HepG2 (cell line): ENCODE data around the gene MRPL14. TPM values are rescaled to one million over a fixed set of nuclear protein-coding genes. Genes with fewer than 3 reads are reported as not detected.

Source experiments
- AKAP8 ChIP-seq: sonication (generic); formaldehyde crosslinking; IDR thresholded peaks from 2 replicates; pipeline ENCODE4 v1.5.1; 2020; ENCODE audit warnings: mild to moderate bottlenecking, missing genetic modification reagents
- CHCHD3 ChIP-seq: sonication (generic); formaldehyde crosslinking; IDR thresholded peaks from 2 replicates; pipeline ENCODE4 v1.8.0; 2022; ENCODE audit warnings: mild to moderate bottlenecking, missing genetic modification reagents, moderate library complexity
- HNRNPH1 ChIP-seq: fragments of 200-400 bp; formaldehyde crosslinking; optimal IDR thresholded peaks from 2 replicates; pipeline ENCODE3; 2017; ENCODE audit warnings: mild to moderate bottlenecking, low read depth, low read length
- HNRNPLL ChIP-seq: fragments of 200-400 bp; formaldehyde crosslinking; IDR thresholded peaks from 2 replicates; pipeline ENCODE4 v1.6.1; 2017; ENCODE audit warnings: mild to moderate bottlenecking, low read depth, low read length; ENCODE audit not compliant: poor library complexity, severe bottlenecking
- MIER3 ChIP-seq: IDR thresholded peaks from 2 replicates; pipeline ENCODE4 v1.6.1; 2016; ENCODE audit warnings: missing compliant biosample characterization, borderline replicate concordance
- NFKBIZ ChIP-seq: IDR thresholded peaks from 2 replicates; pipeline ENCODE4 v1.6.1; 2018; ENCODE audit warnings: missing genetic modification reagents, missing compliant biosample characterization
- PBX3 ChIP-seq: sonication (generic); formaldehyde crosslinking; IDR thresholded peaks from 2 replicates; pipeline ENCODE4 v1.8.1; 2023; ENCODE audit warnings: missing genetic modification reagents, inconsistent platforms, borderline replicate concordance
- PCBP2 ChIP-seq: fragments of 200-400 bp; formaldehyde crosslinking; optimal IDR thresholded peaks from 2 replicates; pipeline ENCODE3; 2018; ENCODE audit warnings: low read length, low read depth; ENCODE audit not compliant: poor library complexity, severe bottlenecking
- SIX4 ChIP-seq: sonication (generic); formaldehyde crosslinking; IDR thresholded peaks from 2 replicates; pipeline ENCODE4 v1.4.0; 2020; ENCODE audit warnings: missing genetic modification reagents
- SNAPC5 ChIP-seq: sonication (generic); formaldehyde crosslinking; IDR thresholded peaks from 2 replicates; pipeline ENCODE4 v1.8.1; 2023; ENCODE audit warnings: mild to moderate bottlenecking, missing genetic modification reagents, borderline replicate concordance
- YY1 ChIP-seq: IDR thresholded peaks from 2 replicates; pipeline ENCODE4 v1.6.1; 2011; ENCODE audit warnings: low read length, low read depth, moderate library complexity, mild to moderate bottlenecking; ENCODE audit not compliant: insufficient read depth, insufficient replicate concordance
- ZNF121 ChIP-seq: sonication (generic); formaldehyde crosslinking; IDR thresholded peaks from 2 replicates; pipeline ENCODE4 v1.5.0; 2020; ENCODE audit warnings: mild to moderate bottlenecking, missing genetic modification reagents
- ZNF225 ChIP-seq: sonication (generic); formaldehyde crosslinking; IDR thresholded peaks from 2 replicates; pipeline ENCODE4 v1.4.0; 2020; ENCODE audit warnings: mild to moderate bottlenecking, missing genetic modification reagents
- ZNF274 ChIP-seq: sonication (generic); formaldehyde crosslinking; IDR thresholded peaks from 2 replicates; pipeline ENCODE4 v1.5.1; 2020; ENCODE audit warnings: mild to moderate bottlenecking, missing genetic modification reagents
- ZNF773 ChIP-seq: sonication (generic); formaldehyde crosslinking; IDR thresholded peaks from 2 replicates; pipeline ENCODE4 v1.4.0; 2020; ENCODE audit warnings: missing genetic modification reagents, borderline replicate concordance
- ZNF883 ChIP-seq: sonication (generic); formaldehyde crosslinking; IDR thresholded peaks from 2 replicates; pipeline ENCODE4 v1.5.1; 2020; ENCODE audit warnings: mild to moderate bottlenecking, missing genetic modification reagents; ENCODE audit errors: not compliant biosample characterization
- polyA plus RNA-seq, 8 experiments: library from polyadenylated mRNA; depleted of rRNA in 3 of 8; stranded (reverse) in 7 of 8; unstranded in 1 of 8; fragments of >200 nt; fragmentation: Illumina TruSeq in 4 of 8; extraction: Trizol in 4 of 8; gene quantifications; 2 replicates each; pipeline versions ENCODE4 v1.2.1 to v1.2.3, GENCODE V29; 2011 to 2016; ENCODE audit warnings: low read depth in 4 of 8, missing spikeins in 1 of 8, mixed read lengths in 1 of 8; ENCODE audit not compliant: insufficient read depth in 1 of 8
- total RNA-seq, 5 experiments: library from RNA; depleted of rRNA; stranded (reverse); fragments of >200 nt; fragmentation: Illumina TruSeq; extraction: Trizol; gene quantifications; 2 replicates each; pipeline ENCODE4 v1.2.3, GENCODE V29; 2016; ENCODE audit warnings: low read depth in 1 of 5
- TF ChIP-seq, protein P1 (sequence below): sonication (generic); formaldehyde crosslinking; IDR thresholded peaks from 2 replicates; pipeline ENCODE4 v1.4.0; 2020; ENCODE audit warnings: mild to moderate bottlenecking, missing genetic modification reagents
- TF ChIP-seq, protein P2 (sequence below): sonication (generic); formaldehyde crosslinking; IDR thresholded peaks from 2 replicates; pipeline ENCODE4 v1.8.0; 2022; ENCODE audit warnings: missing genetic modification reagents, mild to moderate bottlenecking, moderate library complexity, borderline replicate concordance
- TF ChIP-seq, protein P3 (sequence below): fragments of 450-650 bp; IDR thresholded peaks from 2 replicates; pipeline ENCODE4 v1.6.1; 2017
- TF ChIP-seq, protein P4 (sequence below): IDR thresholded peaks from 2 replicates; pipeline ENCODE4 v1.6.1; 2016

The MRPL14 gene
- total and polyA plus RNA-seq, 2 of the 13 experiments (the other 11 are each of a cell fraction or from before 2014, with no cell fraction given) = 157 to 178 TPM

GRCh38 chr6:44094403-44095242, 32.6 kb downstream of the MRPL14 start (continued):
- TF ChIP-seq NFKBIZ (CRISPR knock-in tag) (0 out of 2 replicates have a peak, but pooled peaks have one; percentile 53), ZNF225 (CRISPR knock-in tag) (no peak), PBX3 (CRISPR knock-in tag) (no peak), HNRNPH1 (no peak), HNRNPLL (no peak), ZNF883 (no peak), ZNF773 (CRISPR knock-in tag) (no peak), SNAPC5 (CRISPR knock-in tag) (no peak), ZNF121 (CRISPR knock-in tag) (peak; percentile 81), MIER3 (CRISPR knock-in tag) (peak; percentile 95), CHCHD3 (CRISPR knock-in tag) (no peak), SIX4 (CRISPR knock-in tag) (peak; percentile 80), AKAP8 (CRISPR knock-in tag) (peak; percentile 50; the same call in 1 of the 2 replicates), ZNF274 (CRISPR knock-in tag) (0 out of 2 replicates have a peak, but pooled peaks have one; percentile 16), PCBP2 (no peak), YY1 (peak; percentile 28)
- TF ChIP-seq, protein P1, sequence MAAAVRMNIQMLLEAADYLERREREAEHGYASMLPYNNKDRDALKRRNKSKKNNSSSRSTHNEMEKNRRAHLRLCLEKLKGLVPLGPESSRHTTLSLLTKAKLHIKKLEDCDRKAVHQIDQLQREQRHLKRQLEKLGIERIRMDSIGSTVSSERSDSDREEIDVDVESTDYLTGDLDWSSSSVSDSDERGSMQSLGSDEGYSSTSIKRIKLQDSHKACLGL (CRISPR knock-in tag) = 0 out of 2 replicates have a peak, but pooled peaks have one; percentile 44
- TF ChIP-seq, protein P2, sequence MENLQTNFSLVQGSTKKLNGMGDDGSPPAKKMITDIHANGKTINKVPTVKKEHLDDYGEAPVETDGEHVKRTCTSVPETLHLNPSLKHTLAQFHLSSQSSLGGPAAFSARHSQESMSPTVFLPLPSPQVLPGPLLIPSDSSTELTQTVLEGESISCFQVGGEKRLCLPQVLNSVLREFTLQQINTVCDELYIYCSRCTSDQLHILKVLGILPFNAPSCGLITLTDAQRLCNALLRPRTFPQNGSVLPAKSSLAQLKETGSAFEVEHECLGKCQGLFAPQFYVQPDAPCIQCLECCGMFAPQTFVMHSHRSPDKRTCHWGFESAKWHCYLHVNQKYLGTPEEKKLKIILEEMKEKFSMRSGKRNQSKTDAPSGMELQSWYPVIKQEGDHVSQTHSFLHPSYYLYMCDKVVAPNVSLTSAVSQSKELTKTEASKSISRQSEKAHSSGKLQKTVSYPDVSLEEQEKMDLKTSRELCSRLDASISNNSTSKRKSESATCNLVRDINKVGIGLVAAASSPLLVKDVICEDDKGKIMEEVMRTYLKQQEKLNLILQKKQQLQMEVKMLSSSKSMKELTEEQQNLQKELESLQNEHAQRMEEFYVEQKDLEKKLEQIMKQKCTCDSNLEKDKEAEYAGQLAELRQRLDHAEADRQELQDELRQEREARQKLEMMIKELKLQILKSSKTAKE (CRISPR knock-in tag) = peak; percentile 84
- TF ChIP-seq, protein P3, sequence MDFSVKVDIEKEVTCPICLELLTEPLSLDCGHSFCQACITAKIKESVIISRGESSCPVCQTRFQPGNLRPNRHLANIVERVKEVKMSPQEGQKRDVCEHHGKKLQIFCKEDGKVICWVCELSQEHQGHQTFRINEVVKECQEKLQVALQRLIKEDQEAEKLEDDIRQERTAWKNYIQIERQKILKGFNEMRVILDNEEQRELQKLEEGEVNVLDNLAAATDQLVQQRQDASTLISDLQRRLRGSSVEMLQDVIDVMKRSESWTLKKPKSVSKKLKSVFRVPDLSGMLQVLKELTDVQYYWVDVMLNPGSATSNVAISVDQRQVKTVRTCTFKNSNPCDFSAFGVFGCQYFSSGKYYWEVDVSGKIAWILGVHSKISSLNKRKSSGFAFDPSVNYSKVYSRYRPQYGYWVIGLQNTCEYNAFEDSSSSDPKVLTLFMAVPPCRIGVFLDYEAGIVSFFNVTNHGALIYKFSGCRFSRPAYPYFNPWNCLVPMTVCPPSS = no peak
- TF ChIP-seq, protein P4, sequence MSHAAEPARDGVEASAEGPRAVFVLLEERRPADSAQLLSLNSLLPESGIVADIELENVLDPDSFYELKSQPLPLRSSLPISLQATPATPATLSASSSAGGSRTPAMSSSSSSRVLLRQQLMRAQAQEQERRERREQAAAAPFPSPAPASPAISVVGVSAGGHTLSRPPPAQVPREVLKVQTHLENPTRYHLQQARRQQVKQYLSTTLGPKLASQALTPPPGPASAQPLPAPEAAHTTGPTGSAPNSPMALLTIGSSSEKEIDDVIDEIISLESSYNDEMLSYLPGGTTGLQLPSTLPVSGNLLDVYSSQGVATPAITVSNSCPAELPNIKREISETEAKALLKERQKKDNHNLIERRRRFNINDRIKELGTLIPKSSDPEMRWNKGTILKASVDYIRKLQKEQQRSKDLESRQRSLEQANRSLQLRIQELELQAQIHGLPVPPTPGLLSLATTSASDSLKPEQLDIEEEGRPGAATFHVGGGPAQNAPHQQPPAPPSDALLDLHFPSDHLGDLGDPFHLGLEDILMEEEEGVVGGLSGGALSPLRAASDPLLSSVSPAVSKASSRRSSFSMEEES (CRISPR knock-in tag) = peak; percentile 69; the same call in 1 of the 2 replicates
